ENCODE results near the gene USP50. TPM values are rescaled to one million over a fixed set of nuclear protein-coding genes. Genes with fewer than 3 reads are reported as not detected.

Gene USP50
- total RNA-seq, 1 donor from 2014 or later, result not detected

GRCh38 chr15:50563756-50564155 is 17.3 kb upstream of the USP50 start:
- no peaks in the 10 kb centered on the region for H3K36me3 ChIP-seq (ENCODE audit: control insufficient read depth, insufficient read depth, low read length)
- H3K4me3 ChIP-seq (ENCODE audit: low read depth, low read length), result no peak overlapping the region
- no peaks in the 10 kb centered on the region for H3K27me3 ChIP-seq (ENCODE audit: control insufficient read depth, insufficient read depth, low read length)
- TF ChIP-seq CTCF (IDR thresholded peaks at IDR 0.05; ENCODE audit: insufficient read depth, low read length, poor library complexity, severe bottlenecking), result no peak
- DNase-seq (ENCODE audit: low read depth), result no peak

GRCh38 chr15:50562735-50563640 is 16.5 kb upstream of the USP50 start:
- Histone ChIP-seq H3K4me3 (ENCODE audit: low read depth, low read length) (no peak overlapping the region), H3K27me3 (ENCODE audit: control insufficient read depth, insufficient read depth, low read length) (no peaks in the 10 kb centered on the region), H3K36me3 (ENCODE audit: control insufficient read depth, insufficient read depth, low read length) (peaks cover under 1% of the 10 kb centered on the region)
- DNase-seq (ENCODE audit: low read depth), result no peak
- no peak for TF ChIP-seq CTCF (IDR thresholded peaks at IDR 0.05; ENCODE audit: insufficient read depth, low read length, poor library complexity, severe bottlenecking)

DNA sequence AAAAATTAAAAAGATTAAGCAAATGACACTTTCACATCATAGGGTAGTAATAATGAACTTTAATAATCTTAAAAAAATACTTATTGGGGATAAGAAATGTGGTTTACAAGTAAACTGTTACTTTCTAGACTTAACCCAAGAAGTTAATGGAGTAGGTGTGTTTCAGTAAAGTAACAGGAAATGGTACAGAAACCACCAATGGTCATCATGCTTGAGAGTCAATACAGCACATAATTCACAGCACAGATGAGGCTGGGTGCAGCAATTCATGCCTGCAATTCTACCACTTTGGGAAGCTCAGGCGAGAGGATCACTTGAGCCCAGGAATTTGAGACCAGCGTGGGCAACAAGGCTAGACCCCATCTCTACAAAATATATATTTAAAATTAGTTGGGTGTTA is 11.5 kb upstream of the USP50 start:
- peaks cover 2% of the 10 kb centered on the region for H3K36me3 ChIP-seq (ENCODE audit: control insufficient read depth, insufficient read depth, low read length)
- H3K4me3 ChIP-seq (ENCODE audit: low read depth, low read length), result no peak overlapping the region
- DNase-seq (ENCODE audit: low read depth), result no peak
- H3K27me3 ChIP-seq (ENCODE audit: control insufficient read depth, insufficient read depth, low read length), result no peaks in the 10 kb centered on the region
- TF ChIP-seq CTCF (IDR thresholded peaks at IDR 0.05; ENCODE audit: insufficient read depth, low read length, poor library complexity, severe bottlenecking), result no peak

- H3K4me3 ChIP-seq (ENCODE audit: low read depth, low read length), result no peak overlapping the region
- no peak for TF ChIP-seq CTCF (IDR thresholded peaks at IDR 0.05; ENCODE audit: insufficient read depth, low read length, poor library complexity, severe bottlenecking)
- no peaks in the 10 kb centered on the region for H3K27me3 ChIP-seq (ENCODE audit: control insufficient read depth, insufficient read depth, low read length)
- H3K36me3 ChIP-seq (ENCODE audit: control insufficient read depth, insufficient read depth, low read length), result peaks cover 2% of the 10 kb centered on the region
- no peak for DNase-seq (ENCODE audit: low read depth)
Observed at GRCh38 chr15:50556642-50557371, 10.3 kb upstream of the USP50 start.

DNA sequence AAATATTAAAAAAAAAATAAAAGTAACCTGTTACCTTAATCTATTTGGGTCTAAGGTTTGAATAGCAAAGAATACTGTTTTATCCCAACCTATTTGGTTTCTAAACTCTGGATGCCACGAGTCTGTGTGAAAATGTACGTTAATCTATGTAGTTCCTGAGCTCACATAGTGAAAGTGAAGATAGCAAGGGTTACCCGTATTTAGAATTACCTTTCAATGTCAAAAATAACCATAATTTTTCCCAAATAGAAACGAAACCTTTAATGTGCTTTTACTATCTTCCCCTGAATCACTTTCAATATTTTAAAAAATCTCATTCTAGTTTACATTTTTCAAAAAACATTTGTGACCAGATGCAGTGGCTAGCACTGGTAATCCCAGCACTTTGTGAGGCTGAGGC is 5.8 kb upstream of the USP50 start:
- no peak for DNase-seq (ENCODE audit: low read depth)
- H3K36me3 ChIP-seq (ENCODE audit: control insufficient read depth, insufficient read depth, low read length), result peaks cover 1% of the 10 kb centered on the region
- H3K27me3 ChIP-seq (ENCODE audit: control insufficient read depth, insufficient read depth, low read length), result no peaks in the 10 kb centered on the region
- no peak for TF ChIP-seq CTCF (IDR thresholded peaks at IDR 0.05; ENCODE audit: insufficient read depth, low read length, poor library complexity, severe bottlenecking)
- H3K4me3 ChIP-seq (ENCODE audit: low read depth, low read length), result no peak overlapping the region

Data from kidney epithelial cell (primary cell).